ENCODE data around the gene CDH20.

GRCh38 chr18:61379827-61380226 is 46.6 kb downstream of the CDH20 start:
- TF ChIP-seq CTCF (IDR thresholded peaks at IDR 0.05; ENCODE audit: insufficient read depth, low read length, poor library complexity, severe bottlenecking): no peak
- TF ChIP-seq EZH2phosphoT487 (conservative IDR thresholded peaks at IDR 0.05; ENCODE audit: low read length): no peak
